ENCODE results near the gene NEUROG1.

DNA sequence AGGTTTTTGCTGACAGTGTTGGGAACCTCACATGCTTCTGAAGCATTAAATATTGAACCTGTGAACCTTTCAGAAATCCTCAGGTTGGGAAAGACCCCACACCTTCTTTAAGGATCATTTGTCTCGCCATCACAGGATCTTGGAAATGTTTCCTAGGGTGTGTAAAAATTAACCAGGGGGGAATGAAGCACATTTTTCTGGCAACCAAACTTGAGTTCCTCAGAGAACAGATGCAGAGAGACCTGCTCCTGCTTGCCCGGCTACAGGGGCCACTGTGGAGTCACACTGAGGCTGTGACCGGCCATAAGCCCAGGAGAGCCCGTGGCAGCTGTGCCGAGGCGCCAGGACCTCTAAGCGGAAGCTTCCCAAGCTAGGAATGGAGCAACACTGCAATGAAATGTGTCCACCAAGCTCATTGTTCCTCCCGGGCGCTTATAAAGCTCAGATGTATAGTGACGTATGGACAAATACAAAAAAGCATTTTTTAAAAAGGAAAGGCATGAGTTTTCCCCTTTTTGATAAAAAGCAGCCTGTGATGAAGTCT, 35.4 kb upstream of the NEUROG1 start:
- TF ChIP-seq POLR2A (IDR thresholded peaks at IDR 0.05) (no peak), CTCF (IDR thresholded peaks at IDR 0.05) (no peak)

Measured in body of pancreas (tissue), 4 donors.